ENCODE data around the gene ZNF880.

GRCh38 chr19:52343548-52343947 lies 26.2 kb upstream of the ZNF880 start:
- TF ChIP-seq CTCF (IDR thresholded peaks at IDR 0.05) = peak in 3 of 4 experiments; percentile 19 to 36 (median 24)
- no peak for TF ChIP-seq POLR2AphosphoS5 (IDR thresholded peaks at IDR 0.05)
- TF ChIP-seq POLR2A (IDR thresholded peaks at IDR 0.05) = no peak
